Purkinje cell (primary cell): ENCODE results near the gene LRRC37A. TPM values are rescaled to one million over a fixed set of nuclear protein-coding genes. Genes with fewer than 3 reads are reported as not detected.

Experiments used
- polyA plus RNA-seq: library from polyadenylated mRNA; unstranded; fragments of >200 nt; fragmentation: Nextera tagmentation; gene quantifications from 2 replicates; pipeline ENCODE4 v1.2.1, GENCODE V29; 2014

Gene LRRC37A
- polyA plus RNA-seq, result 0.09 and 0.63 TPM in 2 replicates

GRCh38 chr17:46294831-46295230 is at the start of gene LRRC37A:
TSS of gene LRRC37A (plus strand) at chr17:46295131. CDS start at chr17:46295134, 3 bp downstream.

GRCh38 chr17:46361755-46362154 is 66.8 kb downstream of the LRRC37A start, which contains the start of gene ARL17B:
TSS of gene ARL17B (minus strand) at chr17:46361766. CDS start at chr17:46358397, 3,369 bp downstream.

Other genes with a start within 250 kb of the LRRC37A start
- 15.0 and 16.1 TPM in 2 replicates for gene KANSL1, start 101.7 kb upstream of the LRRC37A start, polyA plus RNA-seq
- gene ARL17B, start 66.6 kb downstream of the LRRC37A start, polyA plus RNA-seq, result 24.9 and 34.0 TPM in 2 replicates
- 1.7 and 7.4 TPM in 2 replicates for gene LRRC37A2, start 217.3 kb downstream of the LRRC37A start, polyA plus RNA-seq